ENCODE measurements around the gene CHI3L2.

Gene CHI3L2

DNA sequence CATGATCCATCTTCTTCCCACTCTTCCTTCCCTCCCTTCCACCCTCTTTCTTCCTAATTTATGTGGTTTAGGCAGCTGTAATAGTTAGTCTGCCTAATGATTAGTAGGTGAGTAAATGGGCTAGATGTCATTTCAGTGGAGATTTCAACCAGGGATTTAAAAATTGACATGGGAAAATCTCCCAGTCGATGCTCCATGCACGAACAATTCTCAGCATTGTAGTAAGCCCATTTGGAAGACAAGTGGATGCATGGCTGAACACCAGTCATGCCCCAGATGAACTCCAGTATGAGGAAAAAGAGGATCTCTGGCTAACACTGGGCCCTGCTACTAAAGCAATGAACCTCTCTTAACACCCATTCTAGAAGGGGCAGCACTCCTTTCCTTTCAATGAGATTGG is 25.3 kb downstream of the CHI3L2 start:
- DNase-seq (ENCODE audit: low spot score), result no peak

DNA sequence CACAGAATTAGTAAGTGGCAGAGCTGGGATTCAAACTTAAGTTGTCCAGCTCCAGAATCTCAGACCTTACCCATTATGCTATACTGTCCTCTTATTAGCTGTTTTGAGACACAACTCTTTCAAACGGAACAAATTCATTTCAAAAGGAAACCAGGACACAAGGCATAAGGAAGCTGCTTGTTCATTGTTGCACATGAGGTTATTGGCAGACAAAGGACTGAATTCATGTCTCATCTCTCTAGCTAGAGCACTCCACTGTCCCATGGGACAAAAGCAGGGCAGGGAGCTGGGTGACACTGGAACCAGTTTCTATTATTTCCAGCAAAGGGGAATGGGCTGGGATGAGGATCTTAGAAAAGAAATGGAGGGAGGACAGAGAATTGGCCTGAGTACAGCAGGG is 26.4 kb downstream of the CHI3L2 start:
- no peak for DNase-seq (ENCODE audit: low spot score)

DNA sequence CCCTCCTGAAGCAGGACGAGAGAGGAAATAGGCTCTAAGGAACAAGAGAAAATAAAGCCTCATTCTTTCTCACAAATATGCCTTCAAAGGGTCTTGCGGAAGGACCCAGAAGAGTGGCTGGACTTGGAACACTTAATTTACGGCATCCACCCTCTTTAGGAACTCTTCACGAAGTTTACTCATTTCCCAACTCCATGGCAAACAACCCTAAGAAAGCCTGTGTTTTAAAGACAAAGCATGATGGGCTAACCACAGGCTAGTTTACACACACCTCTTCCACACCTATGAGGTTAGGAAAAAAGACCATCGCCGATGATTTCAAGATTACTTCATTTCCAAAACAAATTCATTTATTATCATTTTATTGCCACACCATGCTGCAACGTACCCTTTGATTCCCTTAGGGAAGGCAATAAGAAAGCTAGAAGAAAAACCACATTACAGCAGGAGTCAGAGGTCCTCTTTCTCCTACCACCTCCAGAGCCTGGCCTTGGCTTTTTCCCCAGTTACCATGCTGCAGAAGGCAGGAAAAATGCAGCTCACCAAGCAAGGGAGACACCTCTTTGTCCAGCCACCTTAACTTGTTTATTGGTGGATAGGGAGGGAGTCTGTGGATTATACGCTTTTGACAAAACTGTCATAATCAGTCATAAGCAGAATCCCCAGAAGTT is 29.6 kb downstream of the CHI3L2 start:
- DNase-seq (ENCODE audit: low spot score), result no peak

DNA sequence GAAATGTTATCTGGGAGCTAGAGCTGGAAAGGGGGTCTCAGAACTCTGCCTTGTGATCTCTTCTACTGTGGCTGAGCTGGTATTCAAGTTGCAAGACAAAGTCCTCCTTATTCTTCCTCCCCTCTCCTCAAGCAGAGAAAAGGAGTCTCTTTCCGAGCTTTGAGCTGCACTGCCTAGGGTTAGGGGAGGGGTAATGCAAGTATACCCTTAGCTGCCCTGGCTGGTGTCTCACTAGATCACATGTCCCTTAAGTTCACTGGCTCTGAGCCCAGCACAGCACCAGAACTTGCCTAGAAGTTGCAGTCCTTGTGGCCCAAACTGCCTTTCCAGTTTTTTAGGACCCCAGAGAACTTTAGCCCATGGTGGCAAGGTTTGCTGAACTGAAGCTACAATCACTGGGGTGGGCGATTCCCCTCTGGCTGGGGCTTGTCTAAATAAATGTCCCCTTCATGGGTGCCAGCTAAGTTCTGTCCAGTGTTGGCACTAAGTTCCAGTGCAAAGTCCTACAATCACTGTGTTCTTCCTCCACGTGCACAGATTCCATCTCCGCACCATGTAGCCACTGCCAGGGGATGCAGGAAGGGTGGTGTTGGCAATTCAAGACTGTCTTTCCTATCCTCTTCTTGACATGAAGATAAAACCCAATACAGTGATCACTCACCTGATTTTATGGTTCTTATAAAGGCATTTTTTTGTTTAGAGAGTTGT is 40.4 kb downstream of the CHI3L2 start:
- no peak for DNase-seq (ENCODE audit: low spot score)

DNA sequence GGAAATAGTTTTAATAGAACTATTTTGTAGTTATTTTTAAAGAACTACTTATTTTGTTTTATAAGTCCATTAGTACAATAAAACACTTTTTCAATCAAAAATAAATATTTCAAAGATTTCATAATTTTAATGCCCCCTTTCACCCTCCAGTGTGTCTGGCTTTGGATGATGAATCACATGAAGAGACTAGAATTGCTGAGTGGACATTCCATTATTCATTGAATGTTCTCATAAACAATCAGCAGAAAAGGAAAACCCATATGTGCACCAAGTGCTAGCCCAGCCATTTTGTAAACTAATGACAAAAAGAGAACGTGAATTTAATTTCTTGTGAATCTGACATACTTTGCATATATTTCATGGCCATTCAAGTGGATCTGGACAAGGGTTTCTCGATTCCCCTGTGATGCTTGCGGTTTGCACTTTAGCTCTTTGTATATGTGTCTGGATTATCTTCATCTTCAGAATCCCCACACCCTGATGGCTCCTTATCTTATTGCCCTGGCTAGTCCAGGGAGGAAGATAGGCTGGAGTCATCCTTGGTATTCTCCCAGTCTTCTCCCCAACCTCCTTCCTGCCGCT is 42.4 kb downstream of the CHI3L2 start:
- no peak for DNase-seq (ENCODE audit: low spot score)

DNA sequence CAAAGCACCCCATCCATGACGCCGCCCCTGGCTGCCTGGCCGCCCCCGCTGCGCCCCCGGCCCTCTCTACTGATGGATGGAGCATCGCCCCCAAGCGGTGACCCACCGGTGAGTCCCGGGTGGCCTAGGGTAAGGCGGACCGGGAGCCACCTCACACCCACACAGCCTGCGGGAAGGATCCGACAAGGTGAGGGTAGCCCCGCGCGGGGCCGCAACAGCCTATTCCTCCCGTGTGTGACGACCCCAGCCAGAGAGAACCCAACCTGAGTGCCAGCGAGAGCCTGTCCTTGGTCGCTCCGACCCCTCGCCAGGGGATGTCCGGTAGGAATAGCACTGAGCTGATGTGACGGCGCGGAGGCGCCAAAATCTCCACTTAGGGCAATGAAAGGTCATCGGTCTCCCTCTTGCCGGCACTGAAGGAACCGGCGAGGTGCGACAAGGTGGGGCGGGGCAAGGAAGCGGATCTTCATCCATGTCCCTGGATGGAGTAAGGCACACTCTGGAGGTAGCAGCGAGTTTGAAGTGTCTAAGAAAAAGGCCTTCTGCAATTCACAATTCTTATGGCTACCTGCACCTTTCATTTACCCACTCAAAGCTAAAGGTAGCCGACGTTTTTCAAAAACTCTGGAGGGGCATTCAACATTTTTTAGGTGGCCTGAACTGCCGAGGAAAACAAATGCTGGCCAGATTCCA is 43.4 kb downstream of the CHI3L2 start:
- no peak for DNase-seq (ENCODE audit: low spot score)

DNA sequence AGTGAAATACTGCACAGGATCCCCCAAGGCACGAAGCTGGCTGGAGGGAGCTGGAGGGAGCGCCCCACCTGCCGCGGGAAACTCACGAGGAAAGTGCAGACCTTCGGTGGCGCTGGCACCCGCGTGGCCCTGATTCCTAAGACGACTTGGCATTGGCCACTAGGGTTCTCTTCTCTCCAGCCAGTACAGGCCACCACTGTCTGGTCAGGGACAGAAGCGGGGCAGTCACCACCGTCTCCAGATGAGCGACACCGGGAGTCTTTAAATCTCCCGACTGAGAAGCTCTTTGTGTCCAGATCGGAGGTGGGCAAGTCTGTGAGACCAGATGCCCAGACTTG is 43.9 kb downstream of the CHI3L2 start:
- no peak for DNase-seq (ENCODE audit: low spot score)

DNA sequence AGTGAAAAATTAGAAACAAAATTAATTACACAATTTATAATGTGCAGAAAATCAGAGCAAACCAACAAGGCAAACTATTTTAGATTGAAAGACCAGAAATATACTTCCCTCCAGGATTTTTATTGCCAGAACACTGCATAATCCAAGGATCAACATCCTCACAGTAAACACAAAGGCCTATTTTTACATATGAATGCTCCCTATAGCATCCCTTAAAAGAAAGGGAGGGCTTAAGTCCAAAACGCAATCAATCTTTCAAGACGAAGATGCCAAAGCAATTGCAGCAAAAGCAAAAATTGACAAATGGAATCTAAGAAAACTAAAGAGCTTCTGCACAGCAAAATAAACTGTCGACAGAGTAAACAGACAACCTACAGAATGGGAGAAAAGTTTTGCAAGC is 44.6 kb downstream of the CHI3L2 start:
- DNase-seq (ENCODE audit: low spot score), result no peak

DNA sequence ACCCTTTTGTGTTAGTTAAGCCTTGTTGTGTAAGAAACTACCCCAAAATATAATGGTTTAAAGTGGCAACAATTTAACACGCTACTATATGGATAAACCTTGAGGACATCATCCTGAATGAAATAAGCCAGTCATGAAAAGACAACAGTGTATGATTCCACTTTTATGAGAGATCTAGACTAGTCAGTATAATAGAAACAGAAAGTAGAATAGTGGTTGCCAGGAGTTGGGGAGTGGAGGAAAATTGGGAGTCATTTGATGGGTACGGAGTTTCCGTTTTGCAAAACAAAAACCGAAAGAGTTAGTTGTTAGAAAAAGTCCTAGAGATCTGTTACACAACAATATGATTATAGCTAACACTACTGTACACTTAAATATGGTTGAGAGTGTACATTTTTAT is 47.1 kb downstream of the CHI3L2 start:
- DNase-seq (ENCODE audit: low spot score), result no peak

DNA sequence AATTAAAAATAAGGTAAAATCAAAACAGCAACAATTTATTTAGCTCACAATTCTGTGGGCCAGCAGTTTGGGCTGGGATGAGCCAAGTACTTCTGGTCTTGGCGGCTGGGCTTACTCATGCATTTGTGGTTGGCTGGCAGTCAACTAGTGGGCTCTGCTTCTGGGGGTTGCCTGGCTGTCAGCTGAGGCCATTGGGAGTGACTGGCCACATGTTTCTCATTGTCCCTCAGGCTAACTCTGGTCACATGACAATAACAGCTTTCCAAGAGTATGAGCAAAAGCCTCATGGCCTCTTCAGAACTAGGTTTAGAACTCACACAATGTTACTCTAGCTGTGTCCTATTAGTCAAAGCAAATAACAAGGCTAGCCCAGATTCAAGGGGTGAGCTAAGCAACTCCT is 47.6 kb downstream of the CHI3L2 start:
- peak; percentile 94 for DNase-seq (ENCODE audit: low spot score)

DNA sequence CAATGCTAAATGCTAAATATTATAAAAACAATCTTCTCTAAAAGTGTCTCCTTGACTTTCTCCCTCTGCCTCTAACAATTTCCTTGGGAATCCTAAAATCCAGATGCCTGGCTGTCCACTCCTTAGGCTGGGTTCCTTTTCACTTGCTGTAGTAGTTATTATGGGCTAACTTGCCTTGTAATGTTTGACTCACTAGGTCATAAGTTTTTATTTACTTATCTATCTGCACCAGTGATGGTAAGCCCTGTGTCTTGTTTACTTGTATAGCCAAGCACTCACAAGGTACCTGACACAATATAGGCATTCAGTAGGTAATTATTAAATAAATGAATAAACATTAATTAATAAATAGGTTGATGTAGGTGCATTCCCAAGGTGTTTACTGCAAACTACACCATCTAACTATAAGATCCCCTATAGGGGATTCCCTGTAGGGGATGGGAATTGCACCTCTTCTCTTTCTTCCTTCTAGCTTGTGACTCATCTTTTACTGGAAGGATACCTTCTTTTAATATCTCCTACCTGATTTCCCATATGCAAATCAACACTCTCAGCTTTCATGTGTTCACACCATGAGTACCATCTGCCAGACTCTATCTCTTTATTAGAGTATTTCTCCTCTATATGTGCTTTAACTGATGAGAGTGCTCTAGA is 48.4 kb downstream of the CHI3L2 start:
- no peak for DNase-seq (ENCODE audit: low spot score)

DNA sequence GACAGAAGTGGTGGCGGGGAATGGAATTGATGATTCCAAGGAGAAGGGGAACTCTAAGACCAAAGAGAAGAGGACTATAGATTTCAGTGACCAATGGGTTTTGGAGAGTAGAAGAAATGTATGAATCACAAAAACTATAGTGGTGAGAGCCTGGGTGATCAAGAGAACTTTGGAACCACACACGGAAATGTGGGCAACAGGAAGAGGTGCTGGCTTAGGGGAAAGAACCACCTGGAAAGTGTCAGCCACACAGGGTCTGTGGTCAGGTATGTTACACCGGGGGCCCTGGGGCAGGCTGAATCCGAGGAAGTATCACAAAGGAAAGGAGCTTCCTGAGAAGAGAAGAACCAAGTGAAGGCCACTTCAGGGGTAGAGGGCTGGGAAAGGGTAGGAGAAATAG is 51.6 kb downstream of the CHI3L2 start:
- no peak for DNase-seq (ENCODE audit: low spot score)

DNA sequence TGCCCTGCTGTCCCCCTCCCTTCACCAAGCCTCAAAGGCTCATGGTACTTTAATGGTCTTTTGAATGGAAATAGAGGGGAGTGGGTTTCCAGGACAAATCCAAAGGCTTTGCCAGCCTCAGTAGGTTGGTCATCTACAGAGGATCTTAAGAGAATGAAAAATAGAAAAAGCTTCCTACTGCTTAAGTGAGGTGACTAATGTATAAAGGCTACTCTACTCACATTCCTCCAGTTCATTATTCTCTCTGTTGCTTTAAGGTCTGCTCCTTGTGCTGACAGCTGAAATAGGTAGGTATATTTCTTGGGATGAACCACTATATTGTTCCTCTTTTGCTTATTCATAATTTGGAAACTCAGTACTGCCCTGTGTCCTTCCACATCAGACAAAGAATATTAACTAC is 52.8 kb downstream of the CHI3L2 start:
- no peak for DNase-seq (ENCODE audit: low spot score)

DNA sequence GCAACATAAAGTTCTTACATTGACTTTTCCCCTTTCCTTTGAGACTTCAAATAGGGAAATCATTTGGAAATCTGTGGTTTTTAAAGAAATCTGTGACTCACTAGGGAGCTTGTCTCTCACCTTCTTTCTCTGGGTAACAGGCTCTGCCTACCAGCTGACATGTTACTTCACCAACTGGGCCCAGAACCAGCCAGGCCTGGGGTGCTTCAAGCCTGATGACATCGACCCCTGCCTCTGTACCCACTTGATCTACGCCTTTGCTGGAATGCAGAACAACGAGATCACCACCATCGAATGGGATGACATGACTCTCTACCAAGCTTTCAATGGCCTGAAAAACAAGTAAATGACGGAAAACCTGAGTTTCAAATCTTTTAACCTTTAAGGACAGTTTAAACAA is 53.9 kb downstream of the CHI3L2 start:
- no peak for DNase-seq (ENCODE audit: low spot score)

DNA sequence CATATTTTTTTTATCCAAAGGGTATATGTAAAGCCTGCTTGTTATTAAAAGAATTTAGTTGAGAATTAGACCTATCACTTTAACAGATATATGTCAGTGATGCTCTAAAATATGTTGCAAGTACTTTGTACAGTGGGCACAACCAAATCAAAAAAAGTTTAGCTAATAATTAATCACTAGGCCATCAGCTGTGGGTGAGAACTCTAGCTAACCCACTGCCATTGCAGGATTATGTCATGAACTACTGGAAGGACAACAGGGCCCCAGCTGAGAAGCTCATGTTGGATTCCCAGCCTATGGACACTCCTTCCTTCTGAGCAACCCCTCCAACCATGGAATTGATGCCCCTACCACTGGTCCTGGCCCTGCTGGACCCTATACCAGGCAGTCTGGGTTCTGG is 56.3 kb downstream of the CHI3L2 start:
- no peak for DNase-seq (ENCODE audit: low spot score)

DNA sequence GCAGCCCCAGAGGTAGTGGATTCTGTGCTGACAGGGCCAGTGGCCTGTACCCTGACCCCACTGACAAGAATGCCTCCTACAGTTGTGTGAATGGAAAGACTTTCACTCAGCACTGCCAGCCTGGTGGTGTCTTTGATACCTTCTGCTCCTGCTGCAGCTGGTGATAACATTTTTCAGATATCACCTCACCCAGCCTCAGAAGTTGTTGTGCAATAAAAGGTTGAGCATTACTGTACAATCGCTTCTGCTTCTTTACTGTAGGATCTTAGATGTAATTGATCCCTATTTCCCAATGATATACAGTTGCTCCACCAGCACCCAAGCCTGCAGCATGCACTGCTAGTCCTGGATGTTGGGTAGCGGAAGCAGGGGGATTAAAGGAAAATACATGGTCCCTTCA is 58.4 kb downstream of the CHI3L2 start:
- DNase-seq (ENCODE audit: low spot score), result no peak

DNA sequence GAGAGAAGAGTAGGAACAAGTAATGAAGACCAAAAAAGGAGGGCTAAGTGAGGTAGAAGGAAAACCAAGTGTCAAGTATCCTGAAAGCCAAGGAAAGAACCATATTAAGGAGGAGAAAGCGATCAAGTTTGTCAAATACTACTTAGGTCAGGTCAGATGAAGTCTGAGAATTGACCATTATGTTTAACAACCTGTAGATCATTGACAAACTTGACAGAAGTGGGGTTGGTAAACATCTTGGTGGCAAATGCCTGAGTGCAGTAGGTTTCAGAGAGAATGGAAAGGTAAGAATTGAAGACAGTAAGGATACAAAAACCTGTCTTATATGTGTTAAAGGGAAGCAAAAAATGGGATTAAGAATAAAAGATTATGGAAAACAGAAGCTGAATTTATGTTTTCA is 59.4 kb downstream of the CHI3L2 start:
- DNase-seq (ENCODE audit: low spot score), result no peak

DNA sequence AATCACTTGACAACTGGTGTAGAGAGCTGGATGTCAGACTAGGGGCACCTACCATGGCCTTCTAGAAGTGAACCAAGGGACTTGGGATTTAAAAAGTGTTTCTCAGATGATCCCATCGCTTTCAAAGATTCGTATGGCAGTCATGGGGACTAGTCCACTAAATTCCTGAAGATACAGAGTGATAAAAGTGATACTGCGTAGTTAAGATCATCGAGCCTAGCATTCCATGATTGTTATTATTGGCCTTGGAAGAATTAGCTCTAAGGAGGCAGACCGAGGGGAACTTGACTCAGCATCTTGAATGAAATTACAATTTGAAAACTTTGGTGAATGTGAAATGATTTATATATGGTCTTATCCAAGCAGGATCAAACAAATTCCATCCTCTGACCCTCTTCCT is 61.9 kb downstream of the CHI3L2 start:
- no peak for DNase-seq (ENCODE audit: low spot score)

DNA sequence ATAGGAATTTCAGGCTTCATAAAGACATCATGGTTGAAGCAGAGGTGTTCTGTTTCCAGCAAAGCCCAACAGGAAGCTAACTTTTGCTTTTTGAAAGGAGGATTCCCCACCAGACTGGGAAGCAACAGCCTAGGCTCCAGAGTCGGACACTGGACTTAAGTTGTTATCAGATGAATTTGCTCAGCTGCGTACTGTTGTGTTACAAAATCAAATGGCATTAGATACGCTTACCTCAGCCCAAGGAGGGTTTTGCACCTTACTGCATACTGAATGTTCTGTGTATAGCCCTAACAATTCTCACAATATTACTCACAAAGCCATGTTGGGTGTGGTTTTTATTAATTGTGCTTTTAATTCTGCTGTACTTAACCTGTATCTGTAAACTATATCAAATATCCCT is 62.6 kb downstream of the CHI3L2 start:
- DNase-seq (ENCODE audit: low spot score), result no peak

DNA sequence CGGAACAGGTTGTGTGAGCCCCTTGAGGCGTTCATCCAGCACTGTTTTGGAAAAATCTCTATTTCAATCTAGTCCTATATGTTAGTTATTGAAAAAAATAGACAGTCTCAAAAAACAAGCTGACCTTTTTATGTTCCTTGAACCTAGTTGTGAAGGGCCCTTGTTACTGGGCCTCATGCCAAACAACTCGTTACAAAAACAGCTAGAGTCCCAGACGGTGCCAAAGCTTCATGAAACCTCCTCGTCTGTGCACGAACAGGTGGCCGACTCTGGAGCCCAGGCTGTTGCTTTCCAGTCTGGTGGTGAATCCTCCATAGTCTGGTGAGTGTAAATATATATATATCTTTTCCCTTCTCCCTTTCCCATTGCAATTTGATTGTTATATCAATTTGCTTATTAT is 63.1 kb downstream of the CHI3L2 start, which contains the start of gene CHIA:
Gene CHIA (plus strand): TSS at position 222 of the 400 bp plus-strand sequence. CDS start 19,617 bp downstream, outside the sequence.
- DNase-seq (ENCODE audit: low spot score), result no peak
